Cardiac fibroblast (primary cell): ENCODE data around the gene COL16A1.

Source experiments
- DNase-seq, 2 donors: peaks; one replicate each; pipeline versions ENCODE4 v3.0.0 to v3.0.0-alpha.2; 2010; ENCODE audit warnings: low read depth in 2 of 2
- H3K4me3 ChIP-seq, 2 donors: replicated peaks in 1 of 2; 1 replicate in 1 of 2; 2 replicates in 1 of 2; pipeline ENCODE4 v1.5.1; 2011; ENCODE audit warnings: low read depth in 2 of 2, low read length in 2 of 2, mild to moderate bottlenecking in 2 of 2, moderate library complexity in 1 of 2
- CTCF ChIP-seq: IDR thresholded peaks from one replicate; pipeline ENCODE4 v1.5.1; 2011; ENCODE audit warnings: low read depth, mild to moderate bottlenecking, low read length, inconsistent platforms

Gene COL16A1

GRCh38 chr1:31748365-31748764, 44.5 kb upstream of the COL16A1 start:
- H3K4me3 ChIP-seq = no peak overlapping the region
- DNase-seq = peak in 1 of 2 donors; percentile 49
- TF ChIP-seq CTCF = no peak

GRCh38 chr1:31747304-31747703, 43.5 kb upstream of the COL16A1 start:
- DNase-seq = no peak
- H3K4me3 ChIP-seq = no peak overlapping the region
- TF ChIP-seq CTCF = no peak

GRCh38 chr1:31746687-31747086, 42.9 kb upstream of the COL16A1 start:
- peak in 1 of 2 donors; percentile 43 for DNase-seq
- no peak for TF ChIP-seq CTCF
- no peak overlapping the region for H3K4me3 ChIP-seq

- no peak overlapping the region for H3K4me3 ChIP-seq
- peak in 1 of 2 donors; percentile 48 for DNase-seq
- TF ChIP-seq CTCF = no peak
Measured at GRCh38 chr1:31745946-31746670, 42.3 kb upstream of the COL16A1 start.

GRCh38 chr1:31745096-31745945, 41.5 kb upstream of the COL16A1 start:
- TF ChIP-seq CTCF = peak; percentile 95
- peak; percentile 71 to 76 for DNase-seq
- no peak overlapping the region for H3K4me3 ChIP-seq

GRCh38 chr1:31744165-31744888, 40.5 kb upstream of the COL16A1 start:
- TF ChIP-seq CTCF = no peak
- H3K4me3 ChIP-seq = no peak overlapping the region
- DNase-seq = no peak
